ENCODE measurements around the gene RAPGEF2. TPM values are rescaled to one million over a fixed set of nuclear protein-coding genes. Genes with fewer than 3 reads are reported as not detected.

RAPGEF2 gene
- total RNA-seq, 1 experiment from 2014 or later: 23.8 TPM

- Mint-ChIP-seq H3K27ac (ENCODE audit: unreplicated experiment) (no peak overlapping the region), H3K9me3 (ENCODE audit: low read depth, unreplicated experiment) (no peaks in the 10 kb centered on the region), H3K36me3 (ENCODE audit: insufficient read depth, unreplicated experiment) (peaks cover 5% of the 10 kb centered on the region), H3K4me3 (ENCODE audit: low read depth, unreplicated experiment) (no peak overlapping the region), H3K27me3 (ENCODE audit: unreplicated experiment) (no peaks in the 10 kb centered on the region), H3K4me1 (ENCODE audit: low read depth, unreplicated experiment) (no peaks in the 10 kb centered on the region)
- TF ChIP-seq CTCF (IDR thresholded peaks at IDR 0.05; ENCODE audit: unreplicated experiment): no peak
- CTCF ChIA-PET: interaction anchor here (0.6 kb wide), 1 partner anchor 10 kb away, joined by 3 read pairs; no protein-coding TSS in a partner anchor
- intact Hi-C loops (cut with micrococcal nuclease; ENCODE audit: unreplicated experiment): no loop called here
- no TSS peak for BruUV-seq (replicated peaks)
- DNase-seq: no peak
Measured at GRCh38 chr4:159117564-159117963, 14.7 kb downstream of the RAPGEF2 start.

- no peak overlapping the region for H3K27ac Mint-ChIP-seq (ENCODE audit: unreplicated experiment)
- H3K27me3 Mint-ChIP-seq (ENCODE audit: unreplicated experiment): no peaks in the 10 kb centered on the region
- no peaks in the 10 kb centered on the region for H3K4me1 Mint-ChIP-seq (ENCODE audit: low read depth, unreplicated experiment)
- TF ChIP-seq CTCF (IDR thresholded peaks at IDR 0.05; ENCODE audit: unreplicated experiment): no peak
- DNase-seq: no peak
- no peaks in the 10 kb centered on the region for H3K9me3 Mint-ChIP-seq (ENCODE audit: low read depth, unreplicated experiment)
- intact Hi-C loops (cut with micrococcal nuclease; ENCODE audit: unreplicated experiment): no loop called here
- CTCF ChIA-PET: interaction anchor here (0.6 kb wide), 1 partner anchor 10 kb away, joined by 3 read pairs; no protein-coding TSS in a partner anchor
- BruUV-seq (replicated peaks): no TSS peak
- peaks cover 5% of the 10 kb centered on the region for H3K36me3 Mint-ChIP-seq (ENCODE audit: insufficient read depth, unreplicated experiment)
- no peak overlapping the region for H3K4me3 Mint-ChIP-seq (ENCODE audit: low read depth, unreplicated experiment)
Measured at GRCh38 chr4:159117968-159118367, 15.1 kb downstream of the RAPGEF2 start.

GRCh38 chr4:159121371-159121770, 18.5 kb downstream of the RAPGEF2 start:
- H3K4me3 Mint-ChIP-seq (ENCODE audit: low read depth, unreplicated experiment): no peak overlapping the region
- H3K36me3 Mint-ChIP-seq (ENCODE audit: insufficient read depth, unreplicated experiment): peaks cover 5% of the 10 kb centered on the region
- intact Hi-C loops (cut with micrococcal nuclease; ENCODE audit: unreplicated experiment): no loop called here
- BruUV-seq (replicated peaks): no TSS peak
- TF ChIP-seq CTCF (IDR thresholded peaks at IDR 0.05; ENCODE audit: unreplicated experiment): no peak
- CTCF ChIA-PET: no interaction called here
- H3K27ac Mint-ChIP-seq (ENCODE audit: unreplicated experiment): no peak overlapping the region
- no peaks in the 10 kb centered on the region for H3K27me3 Mint-ChIP-seq (ENCODE audit: unreplicated experiment)
- no peak for DNase-seq
- H3K4me1 Mint-ChIP-seq (ENCODE audit: low read depth, unreplicated experiment): no peaks in the 10 kb centered on the region
- no peaks in the 10 kb centered on the region for H3K9me3 Mint-ChIP-seq (ENCODE audit: low read depth, unreplicated experiment)

- BruUV-seq (replicated peaks): no TSS peak
- Mint-ChIP-seq H3K9me3 (ENCODE audit: low read depth, unreplicated experiment) (no peaks in the 10 kb centered on the region), H3K36me3 (ENCODE audit: insufficient read depth, unreplicated experiment) (no peaks in the 10 kb centered on the region), H3K27me3 (ENCODE audit: unreplicated experiment) (no peaks in the 10 kb centered on the region), H3K4me3 (ENCODE audit: low read depth, unreplicated experiment) (no peak overlapping the region), H3K27ac (ENCODE audit: unreplicated experiment) (no peak overlapping the region), H3K4me1 (ENCODE audit: low read depth, unreplicated experiment) (peaks cover 9% of the 10 kb centered on the region)
- intact Hi-C loops (cut with micrococcal nuclease; ENCODE audit: unreplicated experiment): no loop called here
- CTCF ChIA-PET: no interaction called here
- no peak for TF ChIP-seq CTCF (IDR thresholded peaks at IDR 0.05; ENCODE audit: unreplicated experiment)
- no peak for DNase-seq
Measured at GRCh38 chr4:159126716-159127115, 23.8 kb downstream of the RAPGEF2 start.
